Smooth muscle cell (in vitro differentiated cells): ENCODE data around the gene NPEPL1. TPM values are rescaled to one million over a fixed set of nuclear protein-coding genes. Genes with fewer than 3 reads are reported as not detected.
A peak's percentile ranks its signal among the peaks of the same experiment; 100 is the strongest.

Experiments
- DNase-seq: peaks from one replicate; lab custom pipeline; 2025; ENCODE audit not compliant: unreplicated experiment; lab: John Stamatoyannopoulos, UW
- H2AFZ ChIP-seq: fragments of 200-600 bp; sonication (generic); 2 replicates; pipeline ENCODE4 v1.6.0; 2016; ENCODE audit warnings: antibody characterized with exemption, low read depth, mild to moderate bottlenecking
- H3F3A ChIP-seq: fragments of 200-600 bp; sonication (generic); 2 replicates; pipeline ENCODE4 v1.6.0; 2017; ENCODE audit warnings: antibody characterized with exemption, low read depth
- H3K27ac ChIP-seq: fragments of 200-600 bp; sonication (generic); 2 replicates; pipeline ENCODE4 v1.5.1; 2016; ENCODE audit warnings: low read depth, mild to moderate bottlenecking
- H3K27me3 ChIP-seq: fragments of 200-600 bp; sonication (generic); 2 replicates; pipeline ENCODE4 v1.6.1; 2016; ENCODE audit warnings: low read depth, mild to moderate bottlenecking
- H3K36me3 ChIP-seq: fragments of 200-600 bp; sonication (generic); 2 replicates; pipeline ENCODE4 v1.5.1; 2016; ENCODE audit warnings: low read depth
- H3K4me1 ChIP-seq: fragments of 200-600 bp; sonication (generic); 2 replicates; pipeline ENCODE4 v1.5.1; 2016; ENCODE audit warnings: low read depth
- H3K4me2 ChIP-seq: fragments of 200-600 bp; sonication (generic); 2 replicates; pipeline ENCODE4 v1.6.0; 2016; ENCODE audit warnings: mild to moderate bottlenecking
- H3K4me3 ChIP-seq: fragments of 200-600 bp; sonication (generic); 2 replicates; pipeline ENCODE4 v1.5.1; 2016; ENCODE audit warnings: mild to moderate bottlenecking
- H3K79me2 ChIP-seq: fragments of 200-600 bp; sonication (generic); 2 replicates; pipeline ENCODE4 v1.6.0; 2016; ENCODE audit warnings: low read depth, mild to moderate bottlenecking
- H3K9ac ChIP-seq: fragments of 200-600 bp; sonication (generic); 2 replicates; pipeline ENCODE4 v1.6.0; 2016; ENCODE audit warnings: low read depth
- H3K9me3 ChIP-seq: fragments of 200-600 bp; sonication (generic); replicated peaks from 2 replicates; pipeline ENCODE4 v1.5.1; 2016; ENCODE audit warnings: low read depth
- H4K20me1 ChIP-seq: fragments of 200-600 bp; sonication (generic); 2 replicates; pipeline ENCODE4 v1.6.0; 2016; ENCODE audit warnings: low read depth
- CTCF ChIP-seq: fragments of 200-600 bp; sonication (generic); IDR thresholded peaks from 2 replicates; pipeline ENCODE4 v1.5.1; 2017; ENCODE audit warnings: borderline replicate concordance, mild to moderate bottlenecking, antibody characterized with exemption; ENCODE audit not compliant: insufficient read depth, poor library complexity, severe bottlenecking
- WGBS: methylation state at CpG from one replicate; pipeline ENCODE4 v1.1.7; 2016; ENCODE audit warnings: low lambda C conversion rate; 5-methylcytosine and 5-hydroxymethylcytosine counted together
- polyA plus RNA-seq: library from polyadenylated mRNA; unstranded; fragments of >200 nt; fragmentation: Nextera tagmentation; extraction: Ambion mirVana; gene quantifications from 2 replicates; pipeline ENCODE4 v1.2.1, GENCODE V29; 2016
- total RNA-seq: library from RNA; depleted of rRNA; stranded (reverse); fragments of >200 nt; gene quantifications from 2 replicates; pipeline ENCODE4 v1.2.3, GENCODE V29; 2014

The NPEPL1 gene
- total and polyA plus RNA-seq, 2 experiments from 2014 or later = 17.7 to 32.9 TPM

GRCh38 chr20:58701431-58702160, 9.0 kb downstream of the NPEPL1 start:
- H3K9ac ChIP-seq = no peak overlapping the region
- no peaks in the 10 kb centered on the region for H4K20me1 ChIP-seq
- no peak overlapping the region for H2AFZ ChIP-seq
- no peaks in the 10 kb centered on the region for H3K79me2 ChIP-seq
- no peaks in the 10 kb centered on the region for H3K9me3 ChIP-seq
- H3F3A ChIP-seq = no peaks in the 10 kb centered on the region
- no peaks in the 10 kb centered on the region for H3K27me3 ChIP-seq
- no peak for DNase-seq
- WGBS = 94% methylated on average over 23 of the region's 29 CpGs
- no peak overlapping the region for H3K4me2 ChIP-seq
- no peak overlapping the region for H3K4me3 ChIP-seq
- H3K27ac ChIP-seq = no peak overlapping the region
- no peaks in the 10 kb centered on the region for H3K4me1 ChIP-seq
- no peak for TF ChIP-seq CTCF
- peaks cover 13% of the 10 kb centered on the region for H3K36me3 ChIP-seq

GRCh38 chr20:58702161-58702510, 9.5 kb downstream of the NPEPL1 start:
- H3K9ac ChIP-seq = no peak overlapping the region
- 86% methylated on average over 9 of the region's 9 CpGs for WGBS
- H3K4me2 ChIP-seq = no peak overlapping the region
- no peak overlapping the region for H3K27ac ChIP-seq
- DNase-seq = no peak
- no peaks in the 10 kb centered on the region for H4K20me1 ChIP-seq
- TF ChIP-seq CTCF = no peak
- no peaks in the 10 kb centered on the region for H3K27me3 ChIP-seq
- peaks cover 13% of the 10 kb centered on the region for H3K36me3 ChIP-seq
- no peaks in the 10 kb centered on the region for H3K4me1 ChIP-seq
- H3K79me2 ChIP-seq = no peaks in the 10 kb centered on the region
- H3K9me3 ChIP-seq = no peaks in the 10 kb centered on the region
- H2AFZ ChIP-seq = no peak overlapping the region
- H3K4me3 ChIP-seq = no peak overlapping the region
- H3F3A ChIP-seq = no peaks in the 10 kb centered on the region

- no peaks in the 10 kb centered on the region for H3K9me3 ChIP-seq
- no peak overlapping the region for H3K4me3 ChIP-seq
- WGBS = 90% methylated on average over 28 of the region's 28 CpGs
- H3K36me3 ChIP-seq = peaks cover 13% of the 10 kb centered on the region
- TF ChIP-seq CTCF = peak; percentile 18
- no peak overlapping the region for H3K27ac ChIP-seq
- H3K9ac ChIP-seq = no peak overlapping the region
- DNase-seq = no peak
- no peak overlapping the region for H3K4me2 ChIP-seq
- no peaks in the 10 kb centered on the region for H3K79me2 ChIP-seq
- H4K20me1 ChIP-seq = no peaks in the 10 kb centered on the region
- no peaks in the 10 kb centered on the region for H3F3A ChIP-seq
- H2AFZ ChIP-seq = no peak overlapping the region
- no peaks in the 10 kb centered on the region for H3K27me3 ChIP-seq
- no peaks in the 10 kb centered on the region for H3K4me1 ChIP-seq
Observed at GRCh38 chr20:58702859-58703648, 10.5 kb downstream of the NPEPL1 start.
